HUES48 (cell line): ENCODE data around the gene RNF225.

Experiments
- H3K27ac ChIP-seq: one replicate; pipeline ENCODE4 v1.7.0; 2013; ENCODE audit warnings: low read depth, low read length, inconsistent platforms
- H3K27me3 ChIP-seq: 2 replicates; pipeline ENCODE4 v1.6.1; 2013; ENCODE audit warnings: mild to moderate bottlenecking, low read length; ENCODE audit not compliant: control insufficient read depth, insufficient read depth
- H3K36me3 ChIP-seq: 2 replicates; pipeline ENCODE4 v1.6.1; 2013; ENCODE audit warnings: low read length; ENCODE audit not compliant: control insufficient read depth, insufficient read depth
- H3K4me1 ChIP-seq: 2 replicates; pipeline ENCODE4 v1.6.1; 2013; ENCODE audit warnings: mild to moderate bottlenecking, low read length; ENCODE audit not compliant: control insufficient read depth, insufficient read depth
- H3K4me3 ChIP-seq: 2 replicates; pipeline ENCODE4 v1.5.1; 2013; ENCODE audit warnings: mild to moderate bottlenecking, low read depth, low read length
- H3K9ac ChIP-seq: 2 replicates; pipeline ENCODE4 v1.6.1; 2013; ENCODE audit warnings: mild to moderate bottlenecking, low read depth, low read length, moderate library complexity
- H3K9me3 ChIP-seq: 2 replicates; pipeline ENCODE4 v1.6.1; 2013; ENCODE audit warnings: low read length; ENCODE audit not compliant: control insufficient read depth, insufficient read depth

Gene RNF225

GRCh38 chr19:58381460-58382212, 13.8 kb upstream of the RNF225 start:
- Histone ChIP-seq H3K4me1 (peaks cover 8% of the 10 kb centered on the region), H3K9me3 (no peaks in the 10 kb centered on the region), H3K27ac (no peak overlapping the region), H3K27me3 (no peaks in the 10 kb centered on the region), H3K36me3 (no peaks in the 10 kb centered on the region), H3K9ac (no peak overlapping the region; the same call in 1 of the 2 replicates), H3K4me3 (peak overlapping the region; percentile 80)

- H3K9ac ChIP-seq, result no peak overlapping the region
Measured at GRCh38 chr19:58382997-58383603, 12.4 kb upstream of the RNF225 start.

GRCh38 chr19:58385313-58385890, 10.1 kb upstream of the RNF225 start:
- Histone ChIP-seq H3K27me3 (no peaks in the 10 kb centered on the region), H3K4me1 (peaks cover 8% of the 10 kb centered on the region), H3K27ac (peak overlapping the region; percentile 100), H3K9ac (peak overlapping the region; percentile 97), H3K4me3 (peak overlapping the region; percentile 75), H3K9me3 (no peaks in the 10 kb centered on the region), H3K36me3 (peaks cover 23% of the 10 kb centered on the region)

More at GRCh38 chr19:58382997-58383603, 12.4 kb upstream of the RNF225 start:
- Histone ChIP-seq H3K4me1 (peaks cover 8% of the 10 kb centered on the region), H3K27ac (no peak overlapping the region), H3K9me3 (no peaks in the 10 kb centered on the region), H3K36me3 (peaks cover 3% of the 10 kb centered on the region), H3K27me3 (no peaks in the 10 kb centered on the region), H3K4me3 (no peak overlapping the region)

DNA sequence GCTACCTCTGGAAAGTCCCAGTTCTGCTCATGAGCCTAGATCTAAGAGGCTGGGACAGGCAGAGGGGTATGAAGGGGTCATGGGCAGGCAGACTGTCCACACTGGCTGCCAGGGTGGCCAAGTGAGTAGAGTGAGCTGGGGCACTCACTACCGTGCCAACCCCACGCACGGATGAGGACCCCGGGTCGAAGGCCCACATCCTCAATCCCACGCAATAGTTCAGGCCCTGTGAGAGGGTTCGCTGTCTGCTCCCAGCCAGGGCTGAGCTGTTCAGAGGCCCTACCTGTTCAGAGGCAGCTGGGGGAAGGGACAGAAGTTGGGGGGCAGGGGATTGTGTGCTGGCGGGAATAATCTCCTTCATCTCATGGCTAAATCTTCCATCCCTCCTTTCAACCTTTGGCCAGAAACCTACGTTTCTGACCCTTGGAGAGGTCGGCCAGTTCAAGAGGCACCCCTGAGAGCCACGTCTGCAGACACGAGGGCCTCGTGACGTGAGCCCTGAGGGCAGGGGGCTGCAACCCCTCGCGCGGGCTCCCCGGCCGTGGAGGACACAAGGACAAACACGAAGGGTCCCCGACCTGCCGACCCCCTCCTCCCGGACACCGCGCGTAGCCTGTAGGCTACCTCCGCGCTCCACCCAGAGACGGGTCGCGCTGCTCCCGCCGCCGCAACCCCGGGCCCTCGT, 9.4 kb upstream of the RNF225 start:
- peaks cover 8% of the 10 kb centered on the region for H3K4me1 ChIP-seq

DNA sequence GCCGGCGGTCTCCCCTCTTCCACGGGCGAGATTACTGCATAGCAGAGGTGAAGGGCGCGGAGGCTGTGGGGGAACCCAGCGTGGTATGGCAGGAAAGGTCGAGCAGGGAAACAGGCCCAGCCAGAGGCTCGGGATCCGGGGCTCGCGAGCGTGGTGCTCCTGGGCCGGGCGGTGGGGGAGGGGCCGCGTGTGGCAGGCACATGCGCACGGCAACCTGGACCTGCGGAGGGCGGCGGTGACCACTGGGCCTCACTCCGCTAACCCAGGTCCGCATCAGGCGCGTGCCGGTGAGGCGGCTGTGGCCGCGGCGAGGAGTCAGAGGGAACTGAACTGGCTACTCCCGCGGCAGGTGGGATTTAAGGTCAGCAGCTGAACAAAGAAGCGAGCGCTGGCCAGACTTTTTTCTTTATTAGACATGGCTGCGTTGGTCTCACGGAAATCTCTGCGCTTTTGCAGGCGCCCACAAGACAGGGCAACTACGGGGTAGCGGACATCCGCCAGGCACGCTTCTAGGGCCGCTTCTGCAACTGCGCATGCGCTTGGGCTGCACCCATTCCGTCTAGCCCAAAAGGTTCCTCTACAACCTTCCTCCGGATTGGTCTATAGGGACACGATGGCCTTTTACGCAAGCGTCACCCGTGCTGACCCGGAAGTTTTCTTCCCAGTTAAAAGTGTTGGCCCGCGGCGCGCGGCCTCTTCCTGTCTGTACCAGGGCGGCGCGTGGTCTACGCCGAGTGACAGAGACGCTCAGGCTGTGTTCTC, 8.7 kb upstream of the RNF225 start, which contains the start of gene RPS5:
Gene RPS5 (plus strand): TSS at position 694 of the 762 bp plus-strand sequence. CDS start 869 bp downstream, outside the sequence.
- Histone ChIP-seq H3K27ac (peak within 1 kb of the TSS; percentile 100), H3K9me3 (no peaks in the 10 kb centered on the region), H3K36me3 (peaks cover 36% of the 10 kb centered on the region), H3K4me1 (peaks cover 8% of the 10 kb centered on the region), H3K4me3 (peak within 1 kb of the TSS; percentile 75), H3K9ac (peak within 1 kb of the TSS; percentile 97), H3K27me3 (no peaks in the 10 kb centered on the region)

More for the DNA sequence above, 9.4 kb upstream of the RNF225 start:
- H3K27ac ChIP-seq, result peak overlapping the region; percentile 100
- H3K36me3 ChIP-seq, result peaks cover 29% of the 10 kb centered on the region
- no peaks in the 10 kb centered on the region for H3K27me3 ChIP-seq
- peak overlapping the region; percentile 97 for H3K9ac ChIP-seq
- no peaks in the 10 kb centered on the region for H3K9me3 ChIP-seq
- peak overlapping the region; percentile 75 for H3K4me3 ChIP-seq

GRCh38 chr19:58387338-58388174, 7.9 kb upstream of the RNF225 start:
- H3K4me3 ChIP-seq, result peak overlapping the region; percentile 75
- H3K4me1 ChIP-seq, result peaks cover 8% of the 10 kb centered on the region
- peaks cover 44% of the 10 kb centered on the region for H3K36me3 ChIP-seq
- H3K27ac ChIP-seq, result peak overlapping the region; percentile 100
- peak overlapping the region; percentile 78 for H3K9ac ChIP-seq
- H3K27me3 ChIP-seq, result no peaks in the 10 kb centered on the region
- H3K9me3 ChIP-seq, result no peaks in the 10 kb centered on the region

DNA sequence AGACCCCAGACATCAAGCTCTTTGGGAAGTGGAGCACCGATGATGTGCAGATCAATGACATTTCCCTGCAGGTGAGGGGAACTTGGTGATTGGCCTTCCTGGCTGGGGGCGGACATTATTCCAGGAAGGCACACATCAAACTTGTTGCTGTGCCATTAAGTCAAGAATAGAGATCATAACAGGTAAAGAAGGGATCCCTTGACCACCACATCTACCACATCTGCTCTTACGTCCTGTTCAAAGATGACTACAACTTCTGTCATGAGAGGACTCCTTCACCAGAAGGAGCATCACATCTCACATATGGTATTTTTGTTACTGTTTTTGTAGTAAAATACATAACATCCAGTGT, 7.3 kb upstream of the RNF225 start:
- peaks cover 8% of the 10 kb centered on the region for H3K4me1 ChIP-seq
- H3K27ac ChIP-seq, result no peak overlapping the region
- no peaks in the 10 kb centered on the region for H3K9me3 ChIP-seq
- peak overlapping the region; percentile 75 for H3K4me3 ChIP-seq
- H3K9ac ChIP-seq, result no peak overlapping the region
- H3K36me3 ChIP-seq, result peaks cover 50% of the 10 kb centered on the region
- H3K27me3 ChIP-seq, result no peaks in the 10 kb centered on the region

DNA sequence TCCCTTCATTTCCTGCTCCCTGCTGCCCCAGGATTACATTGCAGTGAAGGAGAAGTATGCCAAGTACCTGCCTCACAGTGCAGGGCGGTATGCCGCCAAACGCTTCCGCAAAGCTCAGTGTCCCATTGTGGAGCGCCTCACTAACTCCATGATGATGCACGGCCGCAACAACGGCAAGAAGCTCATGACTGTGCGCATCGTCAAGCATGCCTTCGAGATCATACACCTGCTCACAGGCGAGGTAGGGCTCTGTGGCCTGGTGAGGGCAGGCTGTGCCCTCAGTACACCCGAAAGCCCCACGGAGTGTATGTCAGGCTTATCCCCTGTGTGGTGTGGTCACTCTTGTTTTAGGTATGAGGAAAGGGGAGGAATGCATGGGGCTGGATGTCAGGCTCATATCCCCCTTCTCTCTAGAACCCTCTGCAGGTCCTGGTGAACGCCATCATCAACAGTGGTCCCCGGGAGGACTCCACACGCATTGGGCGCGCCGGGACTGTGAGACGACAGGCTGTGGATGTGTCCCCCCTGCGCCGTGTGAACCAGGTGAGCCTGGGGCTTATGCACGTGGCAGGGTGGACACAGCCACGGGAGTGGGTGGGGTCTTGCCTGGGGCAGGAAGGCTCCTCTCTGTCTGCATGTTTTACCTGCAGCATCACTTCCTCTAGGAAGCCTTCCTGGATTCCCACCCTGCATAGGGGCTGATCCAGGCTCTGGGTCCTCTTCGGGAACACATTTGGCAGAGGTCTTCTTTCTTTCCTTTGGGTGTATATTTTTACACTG, 2.3 kb upstream of the RNF225 start:
- H3K9me3 ChIP-seq, result no peaks in the 10 kb centered on the region
- H3K27ac ChIP-seq, result peak overlapping the region; percentile 28
- peaks cover 10% of the 10 kb centered on the region for H3K27me3 ChIP-seq
- H3K4me1 ChIP-seq, result peaks cover 7% of the 10 kb centered on the region; the same call in 1 of the 2 replicates
- no peak overlapping the region for H3K9ac ChIP-seq
- peaks cover 65% of the 10 kb centered on the region for H3K36me3 ChIP-seq
- no peak overlapping the region for H3K4me3 ChIP-seq

DNA sequence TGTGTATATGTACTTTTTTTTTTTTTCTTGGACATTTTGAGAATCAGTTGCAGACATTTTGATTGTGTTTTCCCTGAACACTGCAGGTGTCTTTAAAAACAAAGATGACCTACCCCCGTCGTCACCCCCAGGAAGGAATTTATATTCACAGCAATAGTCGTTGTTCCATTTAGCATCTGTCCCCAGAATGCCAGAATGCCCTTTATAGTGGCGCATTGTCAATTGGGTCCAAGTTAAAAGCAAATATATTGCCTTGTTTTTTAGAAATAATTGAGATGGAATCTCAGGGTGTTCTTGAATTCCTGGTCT, 1.8 kb upstream of the RNF225 start:
- H3K36me3 ChIP-seq, result peaks cover 60% of the 10 kb centered on the region
- no peak overlapping the region for H3K9ac ChIP-seq
- H3K27ac ChIP-seq, result no peak overlapping the region

More for the DNA sequence above, 1.8 kb upstream of the RNF225 start:
- Histone ChIP-seq H3K27me3 (peaks cover 10% of the 10 kb centered on the region), H3K9me3 (no peaks in the 10 kb centered on the region), H3K4me3 (no peak overlapping the region), H3K4me1 (peaks cover 7% of the 10 kb centered on the region; the same call in 1 of the 2 replicates)
